GM18526 (cell line): Measurements from ENCODE around the gene HOXB1.

Source experiments
- POLR2A ChIP-seq: IDR thresholded peaks from 3 replicates; pipeline ENCODE4 v1.6.1; 2011; ENCODE audit not compliant: insufficient read length; ENCODE audit errors: extremely low read depth

Gene HOXB1

DNA sequence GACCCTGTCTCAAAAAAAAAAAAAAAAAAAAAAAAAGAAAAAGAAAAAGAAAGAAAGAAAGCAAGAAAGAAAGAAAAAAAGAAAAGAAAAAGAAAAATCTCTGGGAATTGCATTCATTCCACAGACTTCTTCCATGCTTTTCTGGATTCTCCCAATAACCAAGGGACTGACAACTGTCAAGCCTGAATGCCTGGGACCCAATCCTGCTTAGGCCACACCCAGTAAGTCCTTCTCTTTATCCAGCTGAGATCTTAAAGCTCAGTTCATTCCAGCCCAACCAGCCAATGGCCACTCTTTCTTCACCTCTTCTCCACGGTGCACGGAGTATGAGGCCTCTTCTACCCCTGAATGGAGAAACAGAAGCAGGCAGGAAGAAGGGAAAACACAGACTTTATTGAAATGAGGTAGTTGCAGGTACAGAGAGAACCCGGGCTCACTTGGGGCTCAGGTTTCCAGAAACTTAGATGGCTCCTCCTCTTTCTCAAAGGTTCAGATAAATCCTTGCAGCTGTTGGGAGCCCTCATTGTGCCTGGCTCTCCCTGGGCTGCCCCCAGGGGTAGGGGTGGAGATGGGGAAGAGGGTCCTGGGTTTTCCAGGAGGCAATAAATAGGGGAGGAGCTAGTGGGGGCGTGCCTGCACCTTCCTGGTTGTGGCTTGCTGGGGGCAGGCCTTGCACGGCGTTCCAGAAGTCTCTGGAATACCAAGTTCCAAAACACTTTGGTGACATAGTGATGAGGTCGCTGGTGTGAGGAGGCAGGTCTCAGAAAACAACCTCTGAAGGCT lies 2.5 kb downstream of the HOXB1 start:
- TF ChIP-seq POLR2A = no peak

DNA sequence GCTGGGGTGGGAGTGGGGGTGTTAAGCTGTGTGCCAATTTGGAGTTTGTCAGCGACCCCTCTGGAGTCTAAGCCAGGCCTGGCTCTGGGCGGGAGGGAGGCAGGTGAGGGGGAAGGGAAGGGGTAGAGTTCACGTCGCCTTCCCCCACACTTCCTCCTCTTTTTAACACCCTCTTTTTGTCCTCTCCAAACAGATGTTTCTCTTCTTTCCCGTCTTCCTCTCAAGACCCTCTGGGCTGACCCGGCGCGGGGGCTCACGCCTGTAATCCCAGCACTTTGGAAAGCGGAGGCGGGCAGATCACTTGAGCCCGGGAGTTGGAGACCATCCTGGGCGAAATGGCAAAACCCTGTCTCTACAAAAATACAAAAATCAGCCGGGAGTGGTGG lies 3.3 kb downstream of the HOXB1 start:
- TF ChIP-seq POLR2A = no peak

DNA sequence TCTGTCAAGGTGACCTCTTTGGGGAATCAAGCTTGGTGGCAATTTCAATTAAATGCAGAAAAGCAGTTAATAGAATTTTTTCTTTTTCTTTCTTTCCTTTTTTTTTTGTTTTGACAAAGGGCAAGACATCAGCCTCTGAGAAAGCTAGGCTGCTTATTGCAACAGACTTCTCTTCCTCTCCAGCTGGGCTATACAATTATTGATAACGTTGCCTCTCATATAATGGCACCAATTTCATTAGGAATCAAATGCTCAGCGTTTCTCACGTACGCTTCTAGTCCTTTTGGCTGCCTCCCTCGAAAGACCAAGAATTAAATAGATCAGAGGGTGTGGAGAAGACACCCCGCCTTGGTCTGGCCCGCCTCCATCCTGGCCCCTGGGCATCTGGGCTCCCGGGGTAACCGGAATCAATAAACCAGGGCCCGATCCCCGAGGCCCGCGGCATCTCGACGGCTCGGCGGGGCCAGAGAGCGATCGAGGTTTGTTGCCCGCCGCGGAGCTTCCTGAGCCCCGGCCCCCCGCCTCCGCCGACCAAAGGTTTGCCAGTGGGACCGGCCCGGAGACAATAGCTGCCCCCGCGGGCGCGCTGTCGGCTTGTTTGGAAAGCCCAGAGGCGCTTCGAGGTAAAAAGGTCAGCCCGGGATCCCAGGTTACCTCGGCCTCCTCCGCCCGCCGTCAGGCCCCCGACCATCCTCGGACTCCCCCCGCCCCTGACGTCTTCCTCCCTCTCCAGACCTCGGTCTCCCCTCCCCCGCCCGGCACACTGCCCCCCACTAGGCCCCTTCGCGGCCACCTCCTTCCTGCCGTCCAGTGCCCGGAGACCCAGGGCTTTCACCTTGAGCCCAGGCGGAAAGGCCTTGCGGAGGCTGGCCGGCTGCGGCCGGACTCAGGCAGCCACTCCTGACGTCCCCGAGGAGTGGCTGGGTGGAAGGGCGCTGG lies 3.9 kb downstream of the HOXB1 start:
- TF ChIP-seq POLR2A = no peak

DNA sequence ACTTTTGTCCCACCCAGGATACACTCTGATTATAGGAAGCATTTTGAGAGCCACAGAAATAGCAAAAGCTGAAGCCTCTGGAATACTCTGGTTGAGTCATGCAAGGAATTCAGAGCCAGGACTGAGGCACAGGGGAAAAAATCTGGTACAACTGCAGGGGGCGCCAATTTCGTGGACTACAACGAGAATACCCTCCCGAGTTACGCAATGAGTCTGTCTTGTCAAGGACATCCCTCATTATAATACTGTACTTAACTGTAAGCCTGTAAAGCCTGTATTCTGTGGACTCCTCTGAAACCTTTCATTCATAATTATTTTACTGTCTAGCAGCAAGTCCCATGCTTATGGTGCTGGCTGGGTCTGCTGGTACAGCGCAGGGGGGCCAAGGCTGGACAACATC lies 7.8 kb downstream of the HOXB1 start:
- TF ChIP-seq POLR2A = no peak

DNA sequence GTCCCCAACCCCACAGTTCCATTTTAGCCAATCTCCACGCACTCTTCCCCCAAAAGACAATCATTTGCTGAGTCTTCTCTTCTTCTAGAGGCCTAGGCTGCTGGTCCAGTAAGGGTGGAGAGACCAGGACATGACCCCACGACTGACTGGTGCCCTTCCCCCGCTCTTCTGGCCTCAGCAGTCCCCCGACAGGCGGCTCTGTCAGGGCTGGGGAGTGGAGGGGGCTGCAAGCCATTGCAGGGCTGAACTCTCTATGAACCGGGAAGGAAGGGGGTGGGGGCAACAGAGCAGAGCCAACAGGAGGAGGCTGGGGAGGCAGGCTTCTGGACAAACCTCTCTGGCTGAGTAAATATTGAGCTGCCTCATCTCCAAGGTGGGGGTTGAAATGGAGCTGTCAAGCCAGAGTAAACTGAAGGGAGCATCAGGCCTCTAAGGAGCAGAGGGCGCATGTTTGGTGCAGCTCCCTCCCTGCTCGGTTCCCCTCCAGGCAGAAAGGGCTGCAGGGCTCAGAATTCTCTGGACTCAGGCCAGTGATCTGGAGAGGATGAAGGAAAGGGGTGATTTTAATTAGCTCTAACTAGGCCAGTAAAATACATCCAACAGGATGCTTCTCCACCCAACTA lies 8.7 kb downstream of the HOXB1 start:
- TF ChIP-seq POLR2A = no peak

DNA sequence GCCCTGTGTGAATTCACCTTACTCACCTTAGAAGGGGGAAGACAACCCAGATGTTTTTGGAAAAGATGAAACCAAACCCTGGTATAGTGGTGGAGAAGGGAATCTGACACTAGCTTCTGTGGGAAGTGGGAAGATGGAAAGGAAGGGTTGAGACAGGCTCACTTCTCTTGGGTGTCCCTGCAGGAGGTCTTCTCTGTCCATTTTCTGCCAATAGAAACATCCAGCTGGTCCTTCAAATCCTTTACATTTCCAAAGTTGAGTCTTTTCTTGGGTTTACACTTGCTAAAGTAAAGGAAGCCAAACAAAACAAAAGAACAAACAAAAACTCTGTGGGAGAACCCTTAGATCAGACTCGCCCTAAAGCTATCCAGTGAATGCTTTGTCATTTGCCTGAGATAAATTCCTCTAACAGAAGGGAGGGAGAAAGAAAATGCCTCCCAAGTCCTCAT lies 10.2 kb downstream of the HOXB1 start:
- TF ChIP-seq POLR2A = no peak

DNA sequence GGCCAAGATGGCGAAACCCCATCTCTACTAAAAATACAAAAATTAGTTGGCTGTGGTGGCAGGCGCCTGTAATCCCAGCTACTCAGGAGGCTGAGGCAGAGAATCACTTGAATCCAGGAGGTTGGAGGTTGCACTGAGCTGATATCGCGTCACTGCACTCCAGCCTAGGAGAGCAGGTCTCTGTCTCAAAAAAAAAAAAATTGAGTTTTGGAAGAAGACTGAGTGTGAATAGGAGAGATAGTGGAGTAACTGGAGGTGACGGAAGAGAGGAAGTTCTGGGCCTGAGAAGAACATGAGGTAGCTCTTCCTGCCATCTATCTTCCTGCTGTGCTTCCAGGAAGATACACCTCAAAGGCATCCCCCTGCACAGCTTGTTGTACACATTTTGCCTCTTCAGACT lies 11.4 kb downstream of the HOXB1 start:
- no peak for TF ChIP-seq POLR2A

DNA sequence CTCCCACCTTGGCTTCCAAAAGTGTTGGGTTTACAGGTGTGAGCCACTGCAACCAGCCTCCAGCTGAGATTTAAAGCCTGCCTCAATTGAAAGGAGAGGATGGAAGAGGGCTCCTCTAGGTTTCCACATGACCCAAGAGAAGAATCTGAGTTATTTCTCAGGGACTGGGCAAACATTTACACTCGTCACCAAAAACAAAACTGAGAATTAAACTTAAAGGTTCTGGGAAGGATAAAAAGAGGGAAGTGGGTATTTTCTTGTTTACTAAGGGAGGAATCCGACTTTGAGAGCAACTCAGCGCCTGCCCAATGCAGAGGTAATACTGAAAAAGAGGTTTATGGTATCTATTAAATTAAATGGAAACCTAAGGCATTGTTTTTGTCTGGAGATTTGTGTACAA lies 13.3 kb downstream of the HOXB1 start:
- TF ChIP-seq POLR2A = no peak

DNA sequence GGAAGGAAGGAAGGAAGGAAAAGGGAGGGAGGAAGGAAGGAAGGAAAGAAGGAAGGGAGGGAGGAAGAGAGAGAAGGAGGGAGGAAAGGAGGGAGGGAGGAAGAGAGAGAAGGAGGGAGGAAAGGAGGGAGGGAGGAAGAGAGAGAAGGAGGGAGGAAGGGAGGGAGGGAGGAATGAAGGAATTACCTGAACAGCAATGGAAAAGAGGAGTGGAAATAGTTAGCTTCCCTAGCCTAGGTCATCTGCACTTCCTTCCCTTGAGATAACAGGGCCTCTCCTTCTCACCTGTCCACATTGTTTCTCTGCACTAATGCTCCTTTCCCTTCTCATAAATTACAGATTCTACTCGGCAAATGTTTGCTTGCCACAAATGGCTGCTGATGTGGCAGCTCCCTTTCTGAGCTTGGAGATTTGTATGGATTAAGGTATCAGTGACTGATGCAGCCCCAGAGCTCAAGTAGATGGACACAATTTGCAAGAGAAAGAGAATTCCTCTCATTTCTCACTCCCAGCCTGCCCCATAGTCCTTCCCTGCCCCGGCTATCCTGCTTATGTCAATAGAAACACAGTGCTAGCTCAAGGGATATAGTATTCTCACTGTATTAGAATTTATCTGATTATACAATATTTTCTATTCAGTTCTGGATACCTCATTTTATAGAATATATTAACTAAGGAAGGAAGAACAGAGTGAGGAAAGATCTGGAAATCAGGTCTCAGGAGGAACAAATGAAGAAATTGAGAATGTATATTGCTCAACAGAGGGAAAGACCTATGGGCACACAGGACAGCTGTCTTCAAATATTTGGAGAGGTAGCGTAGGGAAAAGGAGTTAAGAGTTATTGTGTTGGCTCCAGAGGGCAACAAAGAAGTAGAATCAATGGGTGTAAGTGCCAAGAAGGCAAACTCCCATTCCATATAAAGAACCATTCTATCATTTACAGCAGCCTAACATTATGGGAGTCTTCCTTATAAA lies 14.6 kb downstream of the HOXB1 start:
- no peak for TF ChIP-seq POLR2A

DNA sequence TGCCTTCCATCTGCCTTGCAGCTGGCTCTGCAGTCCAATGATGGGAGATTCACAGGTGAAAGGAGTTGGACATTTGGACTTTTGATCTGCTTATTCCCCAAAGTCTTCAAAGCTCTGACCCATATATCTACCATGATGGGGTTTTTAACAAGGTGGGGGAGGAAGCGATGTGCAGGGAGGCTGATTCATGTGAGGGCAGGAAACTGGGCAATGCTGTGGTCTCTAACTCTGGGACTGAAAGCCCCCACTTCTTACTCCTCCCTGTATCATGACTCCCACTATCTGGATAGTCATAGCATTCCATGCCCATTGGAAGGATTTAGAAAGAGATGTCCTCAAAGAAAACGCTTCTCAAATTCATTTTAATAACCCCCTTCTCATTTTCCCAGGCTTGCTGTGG lies 16.3 kb downstream of the HOXB1 start:
- TF ChIP-seq POLR2A = no peak

DNA sequence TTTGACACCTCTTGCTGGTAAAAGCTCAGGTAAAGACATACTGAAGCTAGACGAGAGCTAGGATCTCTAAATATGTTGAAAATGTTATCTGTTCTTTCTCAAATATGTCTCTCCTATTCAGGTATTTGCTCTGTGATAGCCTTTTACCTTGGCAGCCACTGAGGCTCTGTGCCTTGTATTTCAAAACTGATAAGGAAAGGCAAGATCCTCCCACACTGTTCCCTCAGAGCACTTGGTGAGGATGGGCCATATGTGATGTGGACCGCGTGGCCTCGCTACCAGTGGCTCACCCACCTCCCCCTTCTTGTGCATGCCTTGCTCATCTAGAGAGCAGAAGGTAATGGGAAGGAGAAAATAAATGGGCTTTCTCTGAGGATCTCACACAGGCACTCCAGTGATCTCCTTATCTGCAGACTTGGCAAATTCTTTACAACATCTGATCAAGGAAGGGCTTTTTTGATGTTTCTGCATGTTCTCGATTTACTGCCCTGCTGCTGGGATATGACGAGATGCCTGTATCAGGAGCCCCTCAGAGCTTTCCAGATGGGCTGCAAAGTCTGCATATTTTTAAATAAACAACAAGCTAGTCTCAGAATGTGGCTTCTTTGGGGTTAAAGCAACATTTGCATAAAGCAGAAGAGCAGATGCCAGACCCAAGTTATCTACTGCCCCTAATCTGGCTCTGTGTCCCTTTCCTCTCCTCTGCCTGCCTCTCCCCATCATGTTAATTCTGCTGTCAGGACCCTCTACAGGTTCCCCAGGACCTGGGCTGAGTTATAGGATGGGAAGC lies 16.9 kb downstream of the HOXB1 start:
- TF ChIP-seq POLR2A = no peak

DNA sequence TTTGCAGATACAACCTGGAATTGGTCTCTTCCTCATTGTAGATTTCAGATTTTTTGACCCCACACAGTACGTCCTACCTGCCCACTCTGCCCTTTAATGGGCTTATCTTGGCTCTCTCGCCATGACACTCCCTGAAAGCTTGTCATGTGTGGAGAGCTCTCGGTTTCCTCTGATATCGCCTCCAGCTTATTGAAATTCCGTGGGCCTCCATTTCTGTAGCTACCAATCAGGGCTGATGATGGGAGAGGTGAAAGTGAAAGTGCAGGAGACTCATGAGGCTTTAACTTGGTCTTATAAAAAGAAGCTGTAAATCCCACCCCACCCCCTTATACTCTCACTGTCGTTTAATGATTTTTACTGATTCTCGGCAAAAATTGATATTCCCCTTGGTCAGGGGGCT lies 17.7 kb downstream of the HOXB1 start:
- TF ChIP-seq POLR2A = no peak

DNA sequence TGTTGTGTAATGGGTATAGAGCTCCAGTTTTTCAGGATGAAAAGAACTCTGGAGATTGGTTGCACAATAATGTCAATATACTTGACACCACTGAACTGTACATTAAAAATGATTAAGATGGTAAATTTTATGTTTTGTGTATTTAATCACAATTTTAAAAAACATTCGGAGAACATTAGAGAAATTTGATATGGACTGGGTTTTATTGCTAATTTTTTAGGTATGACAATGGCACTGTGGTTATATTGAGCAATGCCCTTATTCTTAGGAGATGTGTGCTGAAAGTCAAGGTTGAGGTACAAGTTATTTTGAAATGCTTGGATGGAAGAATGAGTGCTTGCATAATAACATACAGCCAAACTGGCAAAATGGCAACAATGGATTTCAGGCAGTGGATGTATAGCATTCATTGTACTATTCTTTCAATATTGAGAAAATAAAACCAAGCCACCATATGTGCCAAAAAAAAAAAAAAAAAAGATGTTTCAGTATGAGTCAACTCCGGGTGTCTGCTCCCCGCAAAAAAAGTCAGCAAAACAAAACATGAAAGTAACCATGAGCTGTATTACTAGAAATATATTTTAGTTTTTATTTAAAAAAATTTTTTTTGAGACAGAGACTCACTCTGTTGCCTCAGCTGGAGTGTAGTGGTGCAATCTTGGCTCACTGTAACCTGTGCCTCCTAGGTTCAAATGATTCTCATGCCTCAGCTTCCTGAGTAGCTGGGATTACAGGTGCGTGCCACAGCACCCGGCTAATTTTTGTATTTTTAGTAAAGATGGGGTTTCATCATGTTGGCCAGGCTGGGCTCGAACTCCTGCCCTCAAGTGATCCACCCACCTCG lies 19.8 kb downstream of the HOXB1 start:
- TF ChIP-seq POLR2A = no peak
